A673 (cell line): Measurements from ENCODE around the gene EBPL.

Experiments used
- CTCF ChIP-seq: fragments of 300-800, 200-600 bp; sonication (generic); conservative IDR thresholded peaks from 2 replicates; pipeline ENCODE4 v1.5.1; 2017; ENCODE audit warnings: low read depth, mild to moderate bottlenecking, antibody characterized with exemption, low read length, moderate library complexity, mixed read lengths
- EZH2 ChIP-seq: fragments of 200-600 bp; sonication (generic); IDR thresholded peaks from 2 replicates; pipeline ENCODE4 v1.6.1; 2017; ENCODE audit warnings: borderline replicate concordance, low read depth, mild to moderate bottlenecking, mixed read lengths, antibody characterized with exemption, low read length; ENCODE audit not compliant: poor library complexity, severe bottlenecking

- TF ChIP-seq EZH2 (no peak), CTCF (no peak)
Observed at GRCh38 chr13:49690995-49691784, at the start of gene EBPL.
